K562 (cell line): ENCODE results near the gene RHOC. TPM values are rescaled to one million over a fixed set of nuclear protein-coding genes. Genes with fewer than 3 reads are reported as not detected.

ENCODE experiments used
- ATAC-seq: fragments of 200-7000 bp; cut with Tn5 transposase; 3 replicates; pipeline ENCODE4 v1.9.1; 2020; ENCODE audit warnings: moderate library complexity
- BruUV-seq: library from RNA; stranded (reverse); fragments of 400-500 nt; replicated peaks from 2 replicates; lab custom pipeline; 2021; lab: Mats Ljungman, UMichigan
- CTCF ChIA-PET: fragments of 300-600 bp; formaldehyde crosslinking; extraction: SDS; loops from one replicate; lab custom pipeline; 2021; ENCODE audit warnings: low intra/inter-chr PET ratio; lab: Yijun Ruan, JAX
- POLR2A ChIA-PET: fragments of 300-600, 350-650 bp; sonication (Branson Sonifier 250); formaldehyde crosslinking; extraction: SDS; loops from one replicate; lab custom pipeline; 2021; ENCODE audit warnings: antibody characterized with exemption, inconsistent platforms; lab: Yijun Ruan, JAX
- DNase-seq, 4 experiments: peaks; one replicate each; pipeline versions ENCODE4 v3.0.0 to v3.0.0-alpha.2; 2011 to 2018; ENCODE audit warnings: low spot score in 3 of 4, mixed read lengths in 3 of 4; ENCODE audit errors: extremely low read depth in 1 of 4
- FAIRE-seq: peaks from 2 replicates; lab custom pipeline; 2011; peaks lifted over from hg19 to GRCh38; lab: Jason Lieb, UNC
- H2AFZ ChIP-seq: 2 replicates; pipeline ENCODE4 v1.6.0; 2011; ENCODE audit warnings: low read depth, low read length, control low read depth, inconsistent platforms
- H3K27ac ChIP-seq: fragments of 200-600 bp; 3 replicates; pipeline ENCODE4 v1.8.0; 2011; ENCODE audit warnings: low read depth, mild to moderate bottlenecking, control low read depth, inconsistent platforms, low read length, moderate library complexity, mixed read lengths; ENCODE audit errors: extremely low read depth
- H3K27me3 ChIP-seq, 2 experiments: fragments of 300-600 bp in 1 of 2; 2 replicates in 1 of 2; 3 replicates in 1 of 2; pipeline versions ENCODE4 v1.6.0 to v1.8.0; 2011; ENCODE audit warnings: inconsistent platforms in 2 of 2, low read length in 2 of 2, mild to moderate bottlenecking in 1 of 2, mixed read lengths in 1 of 2, moderate library complexity in 1 of 2; ENCODE audit not compliant: control insufficient read depth in 2 of 2, insufficient read depth in 2 of 2
- H3K36me3 ChIP-seq: fragments of 300-600 bp; 3 replicates; pipeline ENCODE4 v1.8.0; 2011; ENCODE audit warnings: mild to moderate bottlenecking, low read length, inconsistent platforms; ENCODE audit not compliant: control insufficient read depth, insufficient read depth
- H3K4me1 ChIP-seq, 2 experiments: fragments of 200-600 bp in 1 of 2; replicated peaks in 1 of 2; 2 replicates in 1 of 2; 3 replicates in 1 of 2; pipeline versions ENCODE4 v1.5.1 to v1.8.0; 2011; ENCODE audit warnings: inconsistent platforms in 2 of 2, low read length in 2 of 2, mild to moderate bottlenecking in 1 of 2, mixed read lengths in 1 of 2, moderate library complexity in 1 of 2; ENCODE audit not compliant: control insufficient read depth in 2 of 2, insufficient read depth in 2 of 2
- H3K4me2 ChIP-seq: 2 replicates; pipeline ENCODE4 v1.6.1; 2011; ENCODE audit warnings: low read length, control low read depth, inconsistent platforms, mixed read lengths; ENCODE audit not compliant: insufficient read depth
- H3K4me3 ChIP-seq: fragments of 200-600 bp; sonication (generic), shearing (Covaris generic); 2 replicates; pipeline ENCODE4 v1.5.1; 2016; ENCODE audit warnings: control low read depth, inconsistent platforms
- H3K79me2 ChIP-seq: fragments of 200-600 bp; 3 replicates; pipeline ENCODE4 v1.8.0; 2011; ENCODE audit warnings: low read length, inconsistent platforms; ENCODE audit not compliant: control insufficient read depth, insufficient read depth
- H3K9ac ChIP-seq, 2 experiments: 2 replicates each; pipeline versions ENCODE4 v1.6.0 to v1.6.1; 2011; ENCODE audit warnings: low read depth in 2 of 2, low read length in 2 of 2, control low read depth in 1 of 2, inconsistent platforms in 1 of 2, mild to moderate bottlenecking in 1 of 2, mixed read lengths in 1 of 2; ENCODE audit not compliant: insufficient read depth in 1 of 2
- H3K9me1 ChIP-seq: one replicate; pipeline ENCODE4 v1.6.0; 2011; ENCODE audit warnings: inconsistent platforms, mild to moderate bottlenecking, low read length, moderate library complexity; ENCODE audit not compliant: control insufficient read depth, insufficient read depth
- H3K9me3 ChIP-seq: replicated peaks from 2 replicates; pipeline ENCODE4 v1.5.1; 2011; ENCODE audit warnings: low read depth, low read length, inconsistent platforms; ENCODE audit not compliant: control insufficient read depth, insufficient read depth
- H4K20me1 ChIP-seq: replicated peaks from 2 replicates; pipeline ENCODE4 v1.6.1; 2011; ENCODE audit warnings: low read length, inconsistent platforms, mixed read lengths; ENCODE audit not compliant: control insufficient read depth, insufficient read depth
- CHD4 ChIP-seq: fragments of 200-600 bp; sonication (generic); IDR thresholded peaks from 3 replicates; pipeline ENCODE4 v1.6.1; 2012; ENCODE audit warnings: low read depth, mild to moderate bottlenecking, mixed read lengths, low read length, inconsistent platforms; ENCODE audit not compliant: insufficient read depth, insufficient replicate concordance, poor library complexity, severe bottlenecking
- ESRRA ChIP-seq: fragments of 450-650 bp; IDR thresholded peaks from 2 replicates; pipeline ENCODE4 v1.6.1; 2014; ENCODE audit warnings: low read depth, mild to moderate bottlenecking, moderate library complexity, borderline replicate concordance
- EZH2 ChIP-seq: IDR thresholded peaks from 2 replicates; pipeline ENCODE4 v1.6.1; 2012; ENCODE audit warnings: low read depth, mild to moderate bottlenecking, inconsistent platforms, low read length, borderline replicate concordance
- FOXA1 ChIP-seq: fragments of 450-650 bp; IDR thresholded peaks from 2 replicates; pipeline ENCODE4 v1.6.1; 2016; ENCODE audit warnings: mild to moderate bottlenecking, borderline replicate concordance
- MTA2 ChIP-seq: fragments of 450-650 bp; IDR thresholded peaks from 2 replicates; pipeline ENCODE4 v1.6.1; 2016; ENCODE audit warnings: low read depth
- POLR2AphosphoS2 ChIP-seq: IDR thresholded peaks from 2 replicates; pipeline ENCODE4 v1.6.1; 2012; ENCODE audit warnings: low read length, improper control_type of control experiment
- RBM22 ChIP-seq: fragments of 200-400 bp; formaldehyde crosslinking; IDR thresholded peaks from 2 replicates; pipeline ENCODE4 v1.6.1; 2018; ENCODE audit warnings: low read length, low read depth; ENCODE audit not compliant: poor library complexity, severe bottlenecking
- TAF9B ChIP-seq: fragments of 450-650 bp; IDR thresholded peaks from 2 replicates; pipeline ENCODE4 v1.6.1; 2018; ENCODE audit warnings: mild to moderate bottlenecking; ENCODE audit not compliant: partially characterized antibody
- ZNF282 ChIP-seq: sonication (generic); formaldehyde crosslinking; IDR thresholded peaks from 2 replicates; pipeline ENCODE4 v1.8.1; 2023; ENCODE audit warnings: missing genetic modification reagents
- ZNF780A ChIP-seq: fragments of 250-450 bp; sonication (Bioruptor Pico); IDR thresholded peaks from 2 replicates; pipeline ENCODE4 v1.5.0; 2021; ENCODE audit warnings: mild to moderate bottlenecking
- WGBS: fragments of 100-300 bp; shearing (Covaris generic); methylation state at CpG from one replicate; pipeline ENCODE4 v1.1.6; 2016; ENCODE audit warnings: low coverage, mixed read lengths; ENCODE audit not compliant: insufficient coverage; ENCODE audit errors: missing lambda C conversion rate; 5-methylcytosine and 5-hydroxymethylcytosine counted together
- in situ Hi-C: fragments of 300-500 bp; cut with MboI; formaldehyde crosslinking; loops from 4 replicates; pipeline ENCODE4 v1.15.0; 2018; ENCODE audit warnings: inconsistent platforms, mixed read lengths
- intact Hi-C: fragments of 100-400 bp; cut with micrococcal nuclease; formaldehyde crosslinking; loops from 2 replicates; pipeline ENCODE4 v1.14.2; 2022
- polyA plus RNA-seq, 8 experiments: library from polyadenylated mRNA; depleted of rRNA in 4 of 8; stranded (reverse) in 5 of 8; unstranded in 3 of 8; fragments of >200 nt; fragmentation: Nextera tagmentation in 2 of 8; fragmentation: Illumina TruSeq in 1 of 8; extraction: Ambion mirVana in 2 of 8; extraction: Trizol in 1 of 8; gene quantifications; 2 replicates each; pipeline versions ENCODE4 v1.2.1 to v1.2.3, GENCODE V29; 2011 to 2014; ENCODE audit warnings: inconsistent platforms in 1 of 8, missing spikeins in 1 of 8
- total RNA-seq, 7 experiments: library from RNA; depleted of rRNA in 6 of 7; stranded (reverse); fragments of >200 nt in 6 of 7; fragmentation: Illumina TruSeq in 2 of 7; extraction: Trizol in 2 of 7; gene quantifications; 2 replicates each; pipeline versions ENCODE4 v1.2.1 to v1.2.3, GENCODE V29; 2011 to 2021; ENCODE audit warnings: low replicate concordance in 1 of 7
- TF ChIP-seq, protein P1 (sequence below), 2 experiments: fragments of 200-800 bp in 1 of 2; sonication (Bioruptor generic) in 1 of 2; sonication (generic) in 1 of 2; formaldehyde crosslinking in 1 of 2; IDR thresholded peaks in 1 of 2; conservative IDR thresholded peaks in 1 of 2; 2 replicates each; pipeline versions ENCODE4 v1.5.0 to v1.6.1; 2016 to 2020; ENCODE audit warnings: missing compliant biosample characterization in 1 of 2, missing genetic modification characterization in 1 of 2, missing genetic modification reagents in 1 of 2
- TF ChIP-seq, protein P2 (sequence below): fragments of 450-650 bp; formaldehyde crosslinking; conservative IDR thresholded peaks from 2 replicates; pipeline ENCODE4 v1.4.0; 2022; ENCODE audit warnings: mild to moderate bottlenecking, missing genetic modification characterization
- TF ChIP-seq, protein P3 (sequence below): fragments of 250-450 bp; sonication (Bioruptor Pico); IDR thresholded peaks from 2 replicates; pipeline ENCODE4 v1.4.0; 2020; ENCODE audit warnings: mild to moderate bottlenecking, moderate library complexity
- TF ChIP-seq, protein P4 (sequence below): sonication (generic); formaldehyde crosslinking; IDR thresholded peaks from 2 replicates; pipeline ENCODE4 v1.8.0; 2022; ENCODE audit warnings: mild to moderate bottlenecking, low read depth, missing genetic modification reagents

The RHOC gene
- total and polyA plus RNA-seq, 9 of the 15 experiments (the other 6 are each of a cell fraction or from before 2014, with no cell fraction given): 35.2 to 364 (median 204) TPM

DNA sequence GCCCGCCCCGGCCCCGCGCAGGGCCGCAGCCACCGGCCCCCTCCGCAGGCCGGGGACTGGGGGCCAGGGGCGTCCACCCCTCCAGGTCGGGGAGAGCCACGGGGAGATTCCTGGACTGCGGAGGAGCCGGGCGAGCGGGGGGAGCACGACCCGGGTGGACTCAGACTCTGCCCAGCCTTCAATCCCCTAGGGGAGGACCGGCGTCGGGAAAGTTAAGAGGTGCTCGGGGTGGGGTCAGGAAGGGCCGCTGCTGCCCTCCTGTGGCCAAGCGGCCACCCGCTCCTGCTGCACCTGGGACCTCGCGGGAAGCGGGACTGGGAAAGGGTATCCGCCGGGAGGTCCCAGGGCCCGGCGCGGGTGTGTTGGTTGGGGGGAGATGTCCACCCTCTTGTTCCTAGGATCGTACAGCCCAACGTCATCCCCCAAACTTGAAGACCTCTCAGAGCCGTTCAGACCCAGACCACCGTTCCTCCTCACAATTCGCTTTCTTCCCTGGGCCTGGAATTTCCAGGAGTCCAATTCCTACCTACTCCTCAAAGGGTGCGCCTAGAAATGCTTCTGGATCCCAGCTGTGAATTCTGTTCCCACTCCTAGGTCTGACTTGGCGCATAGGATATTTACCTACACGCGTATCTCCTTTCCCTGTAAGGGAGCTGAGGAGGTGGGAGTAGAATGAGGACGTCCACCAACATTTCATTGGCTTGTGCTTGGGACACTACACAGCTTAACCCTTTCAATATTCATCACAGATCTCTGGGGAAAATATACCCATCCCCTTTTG, 484 bp upstream of the RHOC start:
- intact Hi-C loops (loop anchor here (1.0 to 10.0 kb wide), 4 partner anchors 34 to 316 kb away; no protein-coding TSS in a partner anchor), in situ Hi-C loops (loop anchor here (5.0 kb wide), 3 partner anchors 90 to 315 kb away; partner anchors contain the start of genes CAPZA1 and ST7L)
- ChIA-PET POLR2A (interaction anchor here (0.6 to 2.4 kb wide), 5 partner anchors 8 to 46 kb away, joined by 3 to 15 read pairs (median 3); no protein-coding TSS in a partner anchor), CTCF (interaction anchor here (0.7 to 3.2 kb wide), 7 partner anchors 34 to 337 kb away, joined by 3 to 21 read pairs (median 4); no protein-coding TSS in a partner anchor)
- H3K9ac ChIP-seq: peak overlapping the region; percentile 83 to 93
- 12% methylated on average over 28 of the region's 42 CpGs for WGBS
- no TSS peak for BruUV-seq
- peaks cover 45% of the 10 kb centered on the region for H3K79me2 ChIP-seq
- peak overlapping the region; percentile 97; the same call in 2 of the 3 replicates for H3K27ac ChIP-seq
- no peaks in the 10 kb centered on the region for H4K20me1 ChIP-seq
- H3K36me3 ChIP-seq: peaks cover 23% of the 10 kb centered on the region
- FAIRE-seq (peak; percentile 66), DNase-seq (peak; percentile 88 to 95 (median 92)), ATAC-seq (peak; percentile 74)
- H3K4me1 ChIP-seq: peaks cover 42 to 44% of the 10 kb centered on the region in 2 experiments
- H3K4me3 ChIP-seq: peak overlapping the region; percentile 94
- H2AFZ ChIP-seq: peak overlapping the region; percentile 91
- peak overlapping the region; percentile 98 for H3K4me2 ChIP-seq
- H3K9me3 ChIP-seq: no peaks in the 10 kb centered on the region
- H3K9me1 ChIP-seq: no peaks in the 10 kb centered on the region
- H3K27me3 ChIP-seq: no peaks in the 10 kb centered on the region
- TF ChIP-seq POLR2AphosphoS2: no peak
- TF ChIP-seq ESRRA: no peak
- TF ChIP-seq, protein P1, sequence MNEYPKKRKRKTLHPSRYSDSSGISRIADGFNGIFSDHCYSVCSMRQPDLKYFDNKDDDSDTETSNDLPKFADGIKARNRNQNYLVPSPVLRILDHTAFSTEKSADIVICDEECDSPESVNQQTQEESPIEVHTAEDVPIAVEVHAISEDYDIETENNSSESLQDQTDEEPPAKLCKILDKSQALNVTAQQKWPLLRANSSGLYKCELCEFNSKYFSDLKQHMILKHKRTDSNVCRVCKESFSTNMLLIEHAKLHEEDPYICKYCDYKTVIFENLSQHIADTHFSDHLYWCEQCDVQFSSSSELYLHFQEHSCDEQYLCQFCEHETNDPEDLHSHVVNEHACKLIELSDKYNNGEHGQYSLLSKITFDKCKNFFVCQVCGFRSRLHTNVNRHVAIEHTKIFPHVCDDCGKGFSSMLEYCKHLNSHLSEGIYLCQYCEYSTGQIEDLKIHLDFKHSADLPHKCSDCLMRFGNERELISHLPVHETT (CRISPR knock-in tag; conservative IDR thresholded peaks at IDR 0.05 in 1 of 2, IDR thresholded peaks at IDR 0.05 in 1 of 2): 0 out of 4 replicates have a peak, but pooled peaks of 1 of the 2 experiments have one; percentile 17
- no peak for TF ChIP-seq ZNF282
- no peak for TF ChIP-seq ZNF780A (CRISPR knock-in tag)
- no peak for TF ChIP-seq RBM22
- no peak for TF ChIP-seq TAF9B
- TF ChIP-seq CHD4: no peak
- TF ChIP-seq EZH2: no peak
- TF ChIP-seq FOXA1: no peak
- TF ChIP-seq, protein P2, sequence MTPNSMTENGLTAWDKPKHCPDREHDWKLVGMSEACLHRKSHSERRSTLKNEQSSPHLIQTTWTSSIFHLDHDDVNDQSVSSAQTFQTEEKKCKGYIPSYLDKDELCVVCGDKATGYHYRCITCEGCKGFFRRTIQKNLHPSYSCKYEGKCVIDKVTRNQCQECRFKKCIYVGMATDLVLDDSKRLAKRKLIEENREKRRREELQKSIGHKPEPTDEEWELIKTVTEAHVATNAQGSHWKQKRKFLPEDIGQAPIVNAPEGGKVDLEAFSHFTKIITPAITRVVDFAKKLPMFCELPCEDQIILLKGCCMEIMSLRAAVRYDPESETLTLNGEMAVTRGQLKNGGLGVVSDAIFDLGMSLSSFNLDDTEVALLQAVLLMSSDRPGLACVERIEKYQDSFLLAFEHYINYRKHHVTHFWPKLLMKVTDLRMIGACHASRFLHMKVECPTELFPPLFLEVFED (CRISPR knock-in tag): no peak
- TF ChIP-seq, protein P3, sequence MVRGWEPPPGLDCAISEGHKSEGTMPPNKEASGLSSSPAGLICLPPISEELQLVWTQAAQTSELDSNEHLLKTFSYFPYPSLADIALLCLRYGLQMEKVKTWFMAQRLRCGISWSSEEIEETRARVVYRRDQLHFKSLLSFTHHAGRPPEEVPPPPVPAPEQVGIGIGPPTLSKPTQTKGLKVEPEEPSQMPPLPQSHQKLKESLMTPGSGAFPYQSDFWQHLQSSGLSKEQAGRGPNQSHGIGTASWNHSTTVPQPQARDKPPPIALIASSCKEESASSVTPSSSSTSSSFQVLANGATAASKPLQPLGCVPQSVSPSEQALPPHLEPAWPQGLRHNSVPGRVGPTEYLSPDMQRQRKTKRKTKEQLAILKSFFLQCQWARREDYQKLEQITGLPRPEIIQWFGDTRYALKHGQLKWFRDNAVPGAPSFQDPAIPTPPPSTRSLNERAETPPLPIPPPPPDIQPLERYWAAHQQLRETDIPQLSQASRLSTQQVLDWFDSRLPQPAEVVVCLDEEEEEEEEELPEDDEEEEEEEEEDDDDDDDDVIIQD: no peak
- TF ChIP-seq, protein P4, sequence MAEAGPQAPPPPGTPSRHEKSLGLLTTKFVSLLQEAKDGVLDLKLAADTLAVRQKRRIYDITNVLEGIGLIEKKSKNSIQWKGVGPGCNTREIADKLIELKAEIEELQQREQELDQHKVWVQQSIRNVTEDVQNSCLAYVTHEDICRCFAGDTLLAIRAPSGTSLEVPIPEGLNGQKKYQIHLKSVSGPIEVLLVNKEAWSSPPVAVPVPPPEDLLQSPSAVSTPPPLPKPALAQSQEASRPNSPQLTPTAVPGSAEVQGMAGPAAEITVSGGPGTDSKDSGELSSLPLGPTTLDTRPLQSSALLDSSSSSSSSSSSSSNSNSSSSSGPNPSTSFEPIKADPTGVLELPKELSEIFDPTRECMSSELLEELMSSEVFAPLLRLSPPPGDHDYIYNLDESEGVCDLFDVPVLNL (CRISPR knock-in tag): no peak
- TF ChIP-seq MTA2: no peak
